ENCODE measurements around the gene RPS6KA4.

DNA sequence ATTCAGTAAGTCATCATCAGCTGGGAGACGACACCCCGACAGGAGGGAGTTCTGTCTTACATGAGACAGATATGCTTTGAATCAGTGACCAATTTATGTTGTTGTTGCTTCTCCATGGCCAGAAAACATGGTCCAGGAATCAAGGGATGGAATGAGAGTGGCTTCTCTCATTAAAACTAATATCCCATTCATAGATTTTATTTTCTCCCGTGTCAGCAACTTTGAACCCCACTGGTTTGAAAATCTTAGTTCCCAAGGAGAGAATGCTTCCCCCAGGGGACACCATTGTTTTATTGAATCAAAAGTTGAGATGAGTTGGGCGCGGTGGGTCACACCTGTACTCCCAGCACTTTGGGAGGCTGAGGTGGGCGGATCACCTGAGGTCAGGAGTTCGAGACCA, 42.8 kb downstream of the RPS6KA4 start:
- TF ChIP-seq POLR2A (IDR thresholded peaks at IDR 0.05; ENCODE audit: low read depth, low read length) (no peak), POLR2AphosphoS5 (IDR thresholded peaks at IDR 0.05; ENCODE audit: low read depth, low read length) (no peak), TAF1 (IDR thresholded peaks at IDR 0.05; ENCODE audit: borderline replicate concordance, low read depth, low read length) (no peak)
